ENCODE measurements around the gene KRTAP4-7. TPM values are rescaled to one million over a fixed set of nuclear protein-coding genes. Genes with fewer than 3 reads are reported as not detected.
"Not testable (repeated sequence)": the region's sequence is repeated elsewhere in the genome, so short reads cannot be mapped to it uniquely, and the experiment has no call there.

KRTAP4-7 gene
- polyA plus RNA-seq, 1 donor from 2014 or later = not detected

GRCh38 chr17:41088760-41089352 is 4.9 kb downstream of the KRTAP4-7 start:
- not testable (repeated sequence) for H3K9me3 Mint-ChIP-seq, H3K4me3 Mint-ChIP-seq, H3K36me3 Mint-ChIP-seq, H3K4me1 Mint-ChIP-seq, H3K27ac Mint-ChIP-seq
- peaks cover 14% of the 10 kb centered on the region for H3K27me3 Mint-ChIP-seq

GRCh38 chr17:41096055-41096454 is 12.1 kb downstream of the KRTAP4-7 start:
- H3K27ac Mint-ChIP-seq = peak overlapping the region in 1 of 3 donors; percentile 29
- H3K36me3 Mint-ChIP-seq = no peaks in the 10 kb centered on the region
- peaks cover 23% of the 10 kb centered on the region for H3K27me3 Mint-ChIP-seq
- H3K9me3 Mint-ChIP-seq = peaks cover 0 to 3% (median 0%) of the 10 kb centered on the region in 3 donors
- peaks cover 0 to 10% (median 9%) of the 10 kb centered on the region in 3 donors for H3K4me1 Mint-ChIP-seq
- H3K4me3 Mint-ChIP-seq = no peak overlapping the region

GRCh38 chr17:41098042-41098441 is 14.1 kb downstream of the KRTAP4-7 start, which contains the start of gene KRTAP4-8:
KRTAP4-8 (minus strand) TSS chr17:41098142; CDS start chr17:41098084, 58 bp downstream.
- no peak within 1 kb of the TSS for H3K27ac Mint-ChIP-seq

GRCh38 chr17:41098481-41098880 is 14.5 kb downstream of the KRTAP4-7 start:
- Mint-ChIP-seq H3K9me3 (no peaks in the 10 kb centered on the region), H3K36me3 (no peaks in the 10 kb centered on the region), H3K27me3 (peaks cover 23% of the 10 kb centered on the region), H3K4me3 (no peak overlapping the region), H3K27ac (no peak overlapping the region), H3K4me1 (peaks cover 0 to 10% (median 9%) of the 10 kb centered on the region in 3 donors)

More at GRCh38 chr17:41098042-41098441, 14.1 kb downstream of the KRTAP4-7 start, which contains the start of gene KRTAP4-8:
- Mint-ChIP-seq H3K4me3 (no peak within 1 kb of the TSS), H3K4me1 (peaks cover 0 to 10% (median 9%) of the 10 kb centered on the region in 3 donors), H3K27me3 (peaks cover 23% of the 10 kb centered on the region), H3K9me3 (peaks cover 0 to 1% (median 0%) of the 10 kb centered on the region in 3 donors), H3K36me3 (no peaks in the 10 kb centered on the region)

GRCh38 chr17:41099682-41100480 is 15.9 kb downstream of the KRTAP4-7 start:
- H3K4me1 Mint-ChIP-seq = peaks cover 0 to 10% (median 9%) of the 10 kb centered on the region in 3 donors
- H3K27ac Mint-ChIP-seq = not testable (repeated sequence)

GRCh38 chr17:41101586-41102259 is 17.8 kb downstream of the KRTAP4-7 start, which contains the start of gene KRTAP4-16:
KRTAP4-16 (minus strand) TSS chr17:41102209; CDS start chr17:41102209, 0 bp downstream.
- Mint-ChIP-seq H3K36me3 (no peaks in the 10 kb centered on the region), H3K27ac (no peak within 1 kb of the TSS), H3K4me3 (no peak within 1 kb of the TSS), H3K27me3 (peaks cover 23% of the 10 kb centered on the region), H3K9me3 (peaks cover 0 to 3% (median 0%) of the 10 kb centered on the region in 3 donors), H3K4me1 (peaks cover 0 to 12% (median 9%) of the 10 kb centered on the region in 3 donors)

More at GRCh38 chr17:41099682-41100480, 15.9 kb downstream of the KRTAP4-7 start:
- H3K36me3 Mint-ChIP-seq, H3K9me3 Mint-ChIP-seq: not testable (repeated sequence)
- H3K4me3 Mint-ChIP-seq = peak overlapping the region in 2 of 4 donors; percentile 10 to 22
- peaks cover 19% of the 10 kb centered on the region for H3K27me3 Mint-ChIP-seq

- peaks cover 0 to 3% (median 0%) of the 10 kb centered on the region in 3 donors for H3K9me3 Mint-ChIP-seq
- H3K4me1 Mint-ChIP-seq = peaks cover 0 to 24% (median 23%) of the 10 kb centered on the region in 3 donors
- no peaks in the 10 kb centered on the region for H3K36me3 Mint-ChIP-seq
- H3K4me3 Mint-ChIP-seq = no peak overlapping the region
- no peak overlapping the region for H3K27ac Mint-ChIP-seq
- peaks cover 15% of the 10 kb centered on the region for H3K27me3 Mint-ChIP-seq
Measured at GRCh38 chr17:41103896-41104295, 19.9 kb downstream of the KRTAP4-7 start.

- H3K27me3 Mint-ChIP-seq = peaks cover 15% of the 10 kb centered on the region
- not testable (repeated sequence) for H3K9me3 Mint-ChIP-seq, H3K27ac Mint-ChIP-seq, H3K36me3 Mint-ChIP-seq, H3K4me3 Mint-ChIP-seq
- H3K4me1 Mint-ChIP-seq = peaks cover 0 to 25% (median 25%) of the 10 kb centered on the region in 3 donors
Measured at GRCh38 chr17:41104386-41105038, 20.6 kb downstream of the KRTAP4-7 start.

- not testable (repeated sequence) for H3K36me3 Mint-ChIP-seq, H3K27me3 Mint-ChIP-seq, H3K4me3 Mint-ChIP-seq, H3K9me3 Mint-ChIP-seq
- Mint-ChIP-seq H3K27ac (peak within 1 kb of the TSS in 1 of 3 donors; percentile 46), H3K4me1 (peaks cover 0 to 24% (median 21%) of the 10 kb centered on the region in 3 donors)
Measured at GRCh38 chr17:41105347-41105746, 21.4 kb downstream of the KRTAP4-7 start, which contains the start of gene KRTAP4-9. KRTAP4-9 (plus strand) TSS chr17:41105389; CDS start chr17:41105389, 0 bp downstream.

- Mint-ChIP-seq H3K36me3 (no peaks in the 10 kb centered on the region), H3K9me3 (peaks cover 0 to 3% (median 2%) of the 10 kb centered on the region in 3 donors), H3K4me3 (peak overlapping the region in 3 of 4 donors; percentile 80 to 88 (median 84)), H3K27me3 (peaks cover 8% of the 10 kb centered on the region), H3K4me1 (peaks cover 0 to 26% (median 21%) of the 10 kb centered on the region in 3 donors), H3K27ac (peak overlapping the region in 2 of 3 donors; percentile 75 to 94)
Measured at GRCh38 chr17:41107941-41108450, 24.0 kb downstream of the KRTAP4-7 start.

GRCh38 chr17:41108728-41109386 is 24.9 kb downstream of the KRTAP4-7 start:
- H3K36me3 Mint-ChIP-seq, H3K9me3 Mint-ChIP-seq, H3K27me3 Mint-ChIP-seq: not testable (repeated sequence)
- Mint-ChIP-seq H3K27ac (peak overlapping the region in 2 of 3 donors; percentile 75 to 94), H3K4me1 (peaks cover 0 to 26% (median 21%) of the 10 kb centered on the region in 3 donors), H3K4me3 (peak overlapping the region in 3 of 4 donors; percentile 80 to 88 (median 84))

- Mint-ChIP-seq H3K4me3 (no peak overlapping the region), H3K27me3 (peaks cover 2% of the 10 kb centered on the region), H3K9me3 (peaks cover 0 to 2% (median 2%) of the 10 kb centered on the region in 3 donors), H3K4me1 (peaks cover 0 to 41% (median 32%) of the 10 kb centered on the region in 3 donors), H3K27ac (no peak overlapping the region), H3K36me3 (no peaks in the 10 kb centered on the region)
Measured at GRCh38 chr17:41111151-41111885, 27.4 kb downstream of the KRTAP4-7 start.

GRCh38 chr17:41116297-41116696 is 32.3 kb downstream of the KRTAP4-7 start:
- Mint-ChIP-seq H3K9me3 (peaks cover 0 to 7% (median 0%) of the 10 kb centered on the region in 3 donors), H3K36me3 (no peaks in the 10 kb centered on the region), H3K4me3 (peak overlapping the region in 3 of 4 donors; percentile 1 to 56 (median 44)), H3K27me3 (peaks cover 9% of the 10 kb centered on the region), H3K27ac (peak overlapping the region; percentile 37 to 90 (median 89)), H3K4me1 (peaks cover 2 to 39% (median 32%) of the 10 kb centered on the region in 3 donors)

Measured in IgD-negative memory B cell (primary cell).